ENCODE measurements around the gene SAT1.

- no peak for TF ChIP-seq CTCF (IDR thresholded peaks at IDR 0.05)
- TF ChIP-seq POLR2A (IDR thresholded peaks at IDR 0.05): no peak
These were observed 518 bp upstream of the SAT1 start for GRCh38 chrX:23782455-23782854.
